A673 (cell line): ENCODE measurements around the gene ZNFX1. TPM values are rescaled to one million over a fixed set of nuclear protein-coding genes. Genes with fewer than 3 reads are reported as not detected.

Experiments
- BruUV-seq: library from RNA; stranded (reverse); fragments of 400-500 nt; replicated peaks from 2 replicates; lab custom pipeline; 2021; lab: Mats Ljungman, UMichigan
- CTCF ChIA-PET: fragments of 300-600 bp; sonication (Branson Sonifier 250); formaldehyde crosslinking; loops from one replicate; lab custom pipeline; 2022; ENCODE audit warnings: antibody characterized with exemption; lab: Charles Lee
- POLR2A ChIA-PET: fragments of 300-600 bp; sonication (Branson Sonifier 250); formaldehyde crosslinking; loops from one replicate; lab custom pipeline; 2022; ENCODE audit warnings: antibody characterized with exemption; ENCODE audit not compliant: low non-redundant PET; lab: Charles Lee
- DNase-seq: peaks from one replicate; pipeline ENCODE4 v3.0.0-alpha.2; 2015; ENCODE audit warnings: low spot score
- H3K27ac ChIP-seq: fragments of 200-600 bp; sonication (generic); 2 replicates; pipeline ENCODE4 v1.5.1; 2016; ENCODE audit warnings: mixed run types, low read depth, mild to moderate bottlenecking, mixed read lengths, antibody characterized with exemption, low read length; ENCODE audit not compliant: poor library complexity, severe bottlenecking
- H3K27me3 ChIP-seq: fragments of 200-600 bp; sonication (generic); replicated peaks from 2 replicates; pipeline ENCODE4 v1.6.1; 2017; ENCODE audit warnings: mixed run types, low read depth, mild to moderate bottlenecking, mixed read lengths, antibody characterized with exemption, low read length; ENCODE audit not compliant: insufficient read depth, poor library complexity
- H3K36me3 ChIP-seq: fragments of 200-600 bp; sonication (generic); 2 replicates; pipeline ENCODE4 v1.6.1; 2016; ENCODE audit warnings: mixed run types, mild to moderate bottlenecking, mixed read lengths, antibody characterized with exemption, low read length; ENCODE audit not compliant: insufficient read depth, poor library complexity, severe bottlenecking
- H3K4me1 ChIP-seq: fragments of 200-600 bp; sonication (generic); 2 replicates; pipeline ENCODE4 v1.6.1; 2017; ENCODE audit warnings: mixed run types, mild to moderate bottlenecking, mixed read lengths, antibody characterized with exemption, low read length; ENCODE audit not compliant: insufficient read depth, poor library complexity, severe bottlenecking
- H3K4me3 ChIP-seq: fragments of 200-600 bp; sonication (generic); 2 replicates; pipeline ENCODE4 v1.5.1; 2016; ENCODE audit warnings: low read depth, mixed run types, mild to moderate bottlenecking, mixed read lengths, low read length; ENCODE audit not compliant: poor library complexity, severe bottlenecking
- H3K9me3 ChIP-seq: fragments of 200-600 bp; sonication (generic); 2 replicates; pipeline ENCODE4 v1.6.1; 2016; ENCODE audit warnings: mixed run types, low read depth, mild to moderate bottlenecking, mixed read lengths, antibody characterized with exemption, low read length; ENCODE audit not compliant: poor library complexity, severe bottlenecking
- EZH2 ChIP-seq: fragments of 200-600 bp; sonication (generic); IDR thresholded peaks from 2 replicates; pipeline ENCODE4 v1.6.1; 2017; ENCODE audit warnings: borderline replicate concordance, low read depth, mild to moderate bottlenecking, mixed read lengths, antibody characterized with exemption, low read length; ENCODE audit not compliant: poor library complexity, severe bottlenecking
- intact Hi-C: fragments of 100-400 bp; cut with micrococcal nuclease; formaldehyde crosslinking; loops from one replicate; pipeline ENCODE4 v1.10.0; 2022; ENCODE audit not compliant: unreplicated experiment
- total RNA-seq: library from RNA; stranded (reverse); gene quantifications from 2 replicates; pipeline ENCODE4 v1.2.3, GENCODE V29; 2021
- TF ChIP-seq, protein P1 (sequence below): fragments of 300-800, 200-600 bp; sonication (generic); conservative IDR thresholded peaks from 2 replicates; pipeline ENCODE4 v1.5.1; 2017; ENCODE audit warnings: low read depth, mild to moderate bottlenecking, antibody characterized with exemption, low read length, moderate library complexity, mixed read lengths

Gene ZNFX1
- total RNA-seq, 1 experiment from 2014 or later, result 19.0 TPM

DNA sequence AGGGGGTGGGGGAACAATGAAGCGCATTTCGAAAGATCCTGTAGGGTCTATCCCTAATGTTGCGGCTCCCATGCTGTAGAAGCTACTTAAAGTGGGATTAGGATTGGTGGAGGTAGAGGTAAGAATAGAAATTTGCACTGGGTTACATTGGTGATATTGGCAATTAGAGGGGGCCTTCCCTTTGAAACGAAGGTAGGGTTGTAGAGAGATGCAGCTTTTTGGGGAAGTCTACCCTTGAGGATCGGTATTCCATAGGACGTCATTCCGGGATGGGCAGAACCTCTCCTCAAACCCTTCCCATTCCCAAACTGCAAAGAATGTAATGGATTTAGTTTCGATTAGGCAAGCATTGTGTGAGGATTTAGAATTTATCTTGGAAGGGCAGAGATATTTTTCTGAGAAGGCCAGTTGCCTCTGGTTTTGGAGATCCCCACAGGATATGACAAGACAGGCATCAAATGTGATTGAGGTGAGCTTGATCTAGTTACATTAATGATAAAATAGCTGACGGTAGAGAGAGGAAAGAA lies 5.4 kb upstream of the ZNFX1 start:
- no peak overlapping the region for H3K27ac ChIP-seq
- POLR2A ChIA-PET, result interaction anchor here (0.6 to 0.7 kb wide), 2 partner anchors 20 to 1879 kb away, joined by 3 to 5 read pairs; no protein-coding TSS in a partner anchor
- no TSS peak for BruUV-seq
- CTCF ChIA-PET, result no interaction called here
- intact Hi-C loops, result no loop called here
- peak; percentile 14 for DNase-seq
- H3K9me3 ChIP-seq, result peaks cover 43% of the 10 kb centered on the region
- TF ChIP-seq EZH2, result no peak
- TF ChIP-seq, protein P1, sequence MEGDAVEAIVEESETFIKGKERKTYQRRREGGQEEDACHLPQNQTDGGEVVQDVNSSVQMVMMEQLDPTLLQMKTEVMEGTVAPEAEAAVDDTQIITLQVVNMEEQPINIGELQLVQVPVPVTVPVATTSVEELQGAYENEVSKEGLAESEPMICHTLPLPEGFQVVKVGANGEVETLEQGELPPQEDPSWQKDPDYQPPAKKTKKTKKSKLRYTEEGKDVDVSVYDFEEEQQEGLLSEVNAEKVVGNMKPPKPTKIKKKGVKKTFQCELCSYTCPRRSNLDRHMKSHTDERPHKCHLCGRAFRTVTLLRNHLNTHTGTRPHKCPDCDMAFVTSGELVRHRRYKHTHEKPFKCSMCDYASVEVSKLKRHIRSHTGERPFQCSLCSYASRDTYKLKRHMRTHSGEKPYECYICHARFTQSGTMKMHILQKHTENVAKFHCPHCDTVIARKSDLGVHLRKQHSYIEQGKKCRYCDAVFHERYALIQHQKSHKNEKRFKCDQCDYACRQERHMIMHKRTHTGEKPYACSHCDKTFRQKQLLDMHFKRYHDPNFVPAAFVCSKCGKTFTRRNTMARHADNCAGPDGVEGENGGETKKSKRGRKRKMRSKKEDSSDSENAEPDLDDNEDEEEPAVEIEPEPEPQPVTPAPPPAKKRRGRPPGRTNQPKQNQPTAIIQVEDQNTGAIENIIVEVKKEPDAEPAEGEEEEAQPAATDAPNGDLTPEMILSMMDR, result no peak
- peaks cover 17% of the 10 kb centered on the region for H3K4me1 ChIP-seq
- peaks cover 97% of the 10 kb centered on the region for H3K36me3 ChIP-seq
- H3K27me3 ChIP-seq, result no peaks in the 10 kb centered on the region
- peak overlapping the region; percentile 81 for H3K4me3 ChIP-seq

DNA sequence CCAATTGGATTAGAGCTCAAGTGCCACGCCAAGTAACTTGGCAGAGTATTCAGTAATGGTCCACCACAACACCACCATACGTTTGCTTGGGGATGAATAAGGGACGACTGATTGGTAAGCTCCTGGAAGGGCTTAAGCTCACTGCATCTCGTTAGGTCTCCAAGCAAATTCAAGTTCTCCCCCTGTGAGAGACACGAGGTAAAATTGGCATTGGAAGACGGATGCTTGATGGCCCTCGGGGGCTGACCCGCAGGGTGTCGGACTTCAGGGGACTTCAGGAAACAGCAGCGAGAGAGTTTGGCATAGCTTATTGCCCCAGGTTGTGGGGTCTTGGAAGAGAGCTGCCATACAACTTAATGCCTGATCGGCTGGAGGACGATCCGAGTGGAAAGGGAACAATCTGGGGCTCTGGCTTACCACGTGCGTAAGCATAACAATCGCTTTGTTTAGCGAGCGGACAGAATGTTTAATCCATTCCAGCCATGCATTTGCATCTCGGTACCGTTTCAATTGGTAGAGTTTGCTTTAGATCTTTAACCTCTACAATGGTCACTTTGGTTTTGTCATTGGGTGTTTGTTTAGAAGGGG lies 4.8 kb upstream of the ZNFX1 start:
- BruUV-seq, result no TSS peak
- H3K4me3 ChIP-seq, result peak overlapping the region; percentile 81
- H3K27ac ChIP-seq, result no peak overlapping the region
- ChIA-PET POLR2A (interaction anchor here (0.7 to 1.4 kb wide), 2 partner anchors 8 to 511 kb away, joined by 4 read pairs; no protein-coding TSS in a partner anchor), CTCF (no interaction called here)
- H3K4me1 ChIP-seq, result peaks cover 16% of the 10 kb centered on the region
- TF ChIP-seq, protein P1, result no peak
- no peak for TF ChIP-seq EZH2
- DNase-seq, result peak; percentile 27
- H3K9me3 ChIP-seq, result peaks cover 43% of the 10 kb centered on the region
- H3K27me3 ChIP-seq, result no peaks in the 10 kb centered on the region
- intact Hi-C loops, result no loop called here
- H3K36me3 ChIP-seq, result peaks cover 91% of the 10 kb centered on the region

DNA sequence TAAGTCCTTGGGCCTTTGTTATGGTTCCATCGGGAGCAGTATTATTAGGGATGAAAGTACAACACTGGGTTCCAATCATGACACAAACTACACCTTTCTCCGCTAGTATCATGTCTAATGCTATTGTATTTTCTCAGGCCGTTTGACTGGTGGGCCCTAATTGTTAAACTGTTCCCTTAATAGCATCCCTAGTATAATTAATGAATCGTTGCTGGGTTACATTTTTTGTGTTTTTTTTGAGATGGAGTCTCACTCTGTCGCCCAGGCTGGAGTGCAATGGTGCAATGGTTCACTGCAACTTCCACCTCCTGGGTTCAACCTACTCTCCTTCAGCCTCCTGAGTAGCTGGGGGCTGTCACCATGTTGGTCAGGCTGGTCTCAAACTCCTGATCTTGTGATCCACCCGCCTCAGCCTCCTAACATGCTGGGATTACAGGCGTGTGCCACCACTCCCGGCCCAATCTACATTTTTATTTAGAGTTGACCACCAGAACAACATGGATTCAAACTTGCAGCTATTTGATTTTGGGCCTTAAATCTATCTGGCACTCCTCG lies 4.1 kb upstream of the ZNFX1 start:
- TF ChIP-seq, protein P1, result no peak
- TF ChIP-seq EZH2, result no peak
- peaks cover 84% of the 10 kb centered on the region for H3K36me3 ChIP-seq
- POLR2A ChIA-PET, result interaction anchor here (0.7 to 1.4 kb wide), 3 partner anchors 9 to 510 kb away, joined by 3 to 4 read pairs (median 4); no protein-coding TSS in a partner anchor
- intact Hi-C loops, result no loop called here
- CTCF ChIA-PET, result no interaction called here
- H3K4me1 ChIP-seq, result peaks cover 13% of the 10 kb centered on the region
- no peak overlapping the region for H3K27ac ChIP-seq
- no TSS peak for BruUV-seq
- peak overlapping the region; percentile 81 for H3K4me3 ChIP-seq
- no peaks in the 10 kb centered on the region for H3K27me3 ChIP-seq
- peaks cover 41% of the 10 kb centered on the region for H3K9me3 ChIP-seq
- DNase-seq, result no peak
